CMK (cell line): Measurements from ENCODE around the gene ZNF575.

Experiments
- DNase-seq: peaks from one replicate; pipeline ENCODE4 v3.0.0-alpha.2; 2010; ENCODE audit warnings: low read depth

Gene ZNF575

GRCh38 chr19:43532962-43533545 lies at the start of gene ZNF575:
TSS of gene ZNF575 (plus strand) at chr19:43533188. CDS start at chr19:43534423, 1,235 bp downstream.
- peak; percentile 97 for DNase-seq

GRCh38 chr19:43483281-43483680 lies 49.7 kb upstream of the ZNF575 start:
- DNase-seq = no peak

GRCh38 chr19:43485951-43486350 lies 47.0 kb upstream of the ZNF575 start:
- no peak for DNase-seq

GRCh38 chr19:43486412-43486811 lies 46.6 kb upstream of the ZNF575 start:
- DNase-seq = no peak

- no peak for DNase-seq
Observed at GRCh38 chr19:43488179-43488578, 44.8 kb upstream of the ZNF575 start.

GRCh38 chr19:43489310-43489709 lies 43.7 kb upstream of the ZNF575 start:
- DNase-seq = peak; percentile 57

GRCh38 chr19:43489979-43490599 lies 42.9 kb upstream of the ZNF575 start:
- no peak for DNase-seq

GRCh38 chr19:43490759-43491158 lies 42.2 kb upstream of the ZNF575 start:
- DNase-seq = no peak

GRCh38 chr19:43495082-43495481 lies 37.9 kb upstream of the ZNF575 start:
- DNase-seq = no peak

GRCh38 chr19:43496960-43497359 lies 36.0 kb upstream of the ZNF575 start:
- no peak for DNase-seq

GRCh38 chr19:43498233-43498842 lies 34.6 kb upstream of the ZNF575 start:
- DNase-seq = no peak

GRCh38 chr19:43499042-43499441 lies 33.9 kb upstream of the ZNF575 start:
- no peak for DNase-seq

- DNase-seq = no peak
Observed at GRCh38 chr19:43501661-43502418, 31.1 kb upstream of the ZNF575 start.

- DNase-seq = no peak
Observed at GRCh38 chr19:43502419-43502976, 30.5 kb upstream of the ZNF575 start.

- peak; percentile 88 for DNase-seq
Observed at GRCh38 chr19:43503501-43504425, 29.2 kb upstream of the ZNF575 start.

GRCh38 chr19:43504426-43505185 lies 28.4 kb upstream of the ZNF575 start, which contains the start of gene PHLDB3:
TSS of gene PHLDB3 (minus strand) at chr19:43504746. CDS start at chr19:43504118, 628 bp downstream.
- DNase-seq = no peak

GRCh38 chr19:43505186-43505456 lies 27.9 kb upstream of the ZNF575 start:
- DNase-seq = no peak

- DNase-seq = no peak
Observed at GRCh38 chr19:43505941-43506340, 27.0 kb upstream of the ZNF575 start.

- no peak for DNase-seq
Observed at GRCh38 chr19:43506629-43507028, 26.4 kb upstream of the ZNF575 start.

GRCh38 chr19:43507880-43508279 lies 25.1 kb upstream of the ZNF575 start:
- no peak for DNase-seq

- no peak for DNase-seq
Observed at GRCh38 chr19:43510713-43511112, 22.3 kb upstream of the ZNF575 start.
